Ectodermal cell (in vitro differentiated cells): ENCODE measurements around the gene PIK3R6. TPM values are rescaled to one million over a fixed set of nuclear protein-coding genes. Genes with fewer than 3 reads are reported as not detected.

ENCODE experiments used
- H3K27ac ChIP-seq: 2 replicates; pipeline ENCODE4 v1.7.0; 2013; ENCODE audit warnings: mild to moderate bottlenecking, low read depth, low read length; ENCODE audit not compliant: insufficient read depth, poor library complexity, severe bottlenecking
- H3K27me3 ChIP-seq: 2 replicates; pipeline ENCODE4 v1.7.0; 2013; ENCODE audit warnings: mild to moderate bottlenecking, low read length; ENCODE audit not compliant: insufficient read depth, control insufficient read depth, poor library complexity, severe bottlenecking
- H3K36me3 ChIP-seq: one replicate; pipeline ENCODE4 v1.7.0; 2013; ENCODE audit warnings: low read length; ENCODE audit not compliant: control insufficient read depth, insufficient read depth
- H3K4me1 ChIP-seq: one replicate; pipeline ENCODE4 v1.7.0; 2013; ENCODE audit warnings: low read length; ENCODE audit not compliant: control insufficient read depth, insufficient read depth
- H3K4me3 ChIP-seq: 2 replicates; pipeline ENCODE4 v1.7.0; 2013; ENCODE audit warnings: low read depth, low read length, control low read depth; ENCODE audit not compliant: insufficient read depth
- H3K9me3 ChIP-seq: 2 replicates; pipeline ENCODE4 v1.7.0; 2013; ENCODE audit warnings: mild to moderate bottlenecking, low read length, moderate library complexity; ENCODE audit not compliant: control insufficient read depth
- WGBS, 2 experiments: methylation state at CpG; one replicate each; pipeline ENCODE4 v1.1.7; 2013; ENCODE audit warnings: missing lambda C conversion rate in 2 of 2; 5-methylcytosine and 5-hydroxymethylcytosine counted together
- polyA plus RNA-seq, 4 experiments: library from polyadenylated mRNA; stranded (reverse); fragments of 50-300 nt; gene quantifications; one replicate each; pipeline ENCODE4 v1.2.3, GENCODE V29; 2013

The PIK3R6 gene, protein sequence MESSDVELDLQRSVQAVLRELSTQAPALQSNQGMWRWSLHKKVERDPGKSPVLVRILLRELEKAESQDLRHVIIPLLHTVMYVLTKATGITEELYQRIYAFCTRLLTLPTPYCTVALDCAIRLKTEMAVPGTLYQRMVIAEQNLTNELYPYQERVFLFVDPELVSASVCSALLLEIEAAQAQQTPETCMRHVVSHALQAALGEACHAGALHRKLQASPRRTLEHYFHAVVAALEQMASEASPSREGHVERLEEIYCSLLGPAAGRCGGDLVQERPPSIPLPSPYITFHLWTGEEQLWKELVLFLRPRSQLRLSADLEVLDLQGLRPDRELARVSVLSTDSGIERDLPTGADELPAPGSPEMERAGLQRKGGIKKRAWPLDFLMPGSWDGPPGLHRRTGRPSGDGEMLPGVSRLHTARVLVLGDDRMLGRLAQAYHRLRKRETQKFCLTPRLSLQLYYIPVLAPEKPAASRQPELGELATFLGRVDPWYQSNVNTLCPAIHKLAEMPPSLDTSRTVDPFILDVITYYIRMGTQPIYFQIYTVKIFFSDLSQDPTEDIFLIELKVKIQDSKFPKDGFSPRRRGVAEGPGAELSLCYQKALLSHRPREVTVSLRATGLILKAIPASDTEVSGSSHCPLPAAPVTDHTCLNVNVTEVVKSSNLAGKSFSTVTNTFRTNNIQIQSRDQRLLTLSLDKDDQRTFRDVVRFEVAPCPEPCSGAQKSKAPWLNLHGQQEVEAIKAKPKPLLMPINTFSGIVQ
- polyA plus RNA-seq (2013, experiment 1 of 4) = not detected
- 0.05 TPM for polyA plus RNA-seq (2013, experiment 2 of 4)
- polyA plus RNA-seq (2013, experiment 3 of 4) = not detected
- not detected for polyA plus RNA-seq (2013, experiment 4 of 4)

DNA sequence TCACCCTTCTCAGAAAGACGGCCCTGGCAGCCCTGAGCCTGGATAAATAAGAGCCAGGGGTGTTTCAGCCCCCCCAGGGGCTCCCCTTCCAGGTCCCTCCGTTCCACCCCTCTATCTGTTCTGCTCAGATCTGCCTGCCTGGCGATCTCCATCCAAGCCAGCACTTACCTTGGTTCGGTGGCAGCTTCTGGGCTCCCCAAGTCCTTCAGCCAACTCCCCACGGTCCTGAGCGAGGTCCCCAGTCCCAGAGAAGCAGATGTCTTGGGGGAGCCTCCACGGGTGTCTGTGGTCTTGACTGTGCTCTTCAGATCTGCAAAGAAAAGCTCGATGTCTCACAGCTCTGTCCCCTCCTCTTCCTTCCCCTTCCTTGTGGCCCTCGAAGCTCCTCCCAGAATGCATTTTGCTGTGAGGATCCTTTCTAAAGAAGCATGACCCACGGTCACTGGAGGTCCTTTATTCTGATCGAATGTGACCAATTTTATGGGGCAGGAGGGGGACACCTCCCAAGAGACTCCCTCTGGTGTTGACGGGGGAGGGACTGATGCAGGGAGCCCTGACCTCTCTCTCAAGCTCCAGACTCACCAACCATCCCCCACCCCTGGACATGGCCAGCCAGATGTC lies at the start of gene PIK3R6:
PIK3R6 (minus strand) TSS at position 314 of the 621 bp plus-strand sequence. CDS start 17,880 bp downstream, outside the sequence.
- 83% methylated on average over 12 of the region's 12 CpGs for WGBS, 2 experiments
- Histone ChIP-seq H3K4me3 (no peak within 1 kb of the TSS), H3K36me3 (no peaks in the 10 kb centered on the region), H3K4me1 (no peaks in the 10 kb centered on the region), H3K27ac (no peak within 1 kb of the TSS), H3K27me3 (no peaks in the 10 kb centered on the region), H3K9me3 (no peaks in the 10 kb centered on the region)

DNA sequence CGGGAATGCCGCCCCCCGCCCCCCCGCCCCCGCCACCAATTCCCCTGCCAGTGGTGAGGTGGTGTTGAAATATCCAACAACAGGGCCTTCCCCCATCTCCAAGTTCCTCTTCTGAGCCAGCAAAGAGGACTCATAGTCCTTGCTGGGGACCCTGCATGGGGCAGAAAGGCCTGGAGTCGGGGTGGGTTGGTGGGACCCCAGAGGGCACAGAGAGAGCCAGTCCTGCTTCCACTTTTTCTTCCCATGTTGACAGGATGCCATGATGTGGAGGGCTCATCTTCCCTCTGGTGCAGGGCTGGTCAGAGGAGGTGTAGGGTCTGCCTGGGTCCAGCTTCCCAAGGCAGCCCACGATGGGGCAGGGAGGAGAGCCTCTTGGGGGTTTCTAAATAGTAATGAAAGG lies 49.0 kb upstream of the PIK3R6 start:
- no peaks in the 10 kb centered on the region for H3K4me1 ChIP-seq
- WGBS, 2 experiments = 91 to 98% methylated on average over 2 to 7 of the region's 7 CpGs

DNA sequence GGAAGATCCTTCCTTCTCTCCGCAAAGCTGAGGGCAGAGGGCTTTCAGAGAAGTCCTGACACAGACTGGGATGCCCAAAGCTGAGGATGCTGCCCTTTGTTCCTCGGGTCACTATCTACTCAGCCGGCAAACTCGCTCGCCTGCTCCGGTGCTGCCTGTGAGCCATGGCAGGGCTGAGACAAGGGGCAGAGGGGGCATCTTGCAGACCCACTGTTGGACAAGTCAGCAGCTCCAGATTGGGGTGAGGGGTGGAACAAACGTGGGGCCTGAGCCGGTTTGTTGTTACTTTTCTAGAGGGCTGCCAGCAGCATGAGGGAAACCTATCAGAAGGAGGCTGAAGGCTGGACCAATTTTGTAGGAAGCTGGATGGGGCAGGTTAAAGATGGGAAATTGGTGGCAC lies 47.1 kb upstream of the PIK3R6 start:
- Histone ChIP-seq H3K27me3 (no peaks in the 10 kb centered on the region), H3K27ac (no peak overlapping the region), H3K36me3 (no peaks in the 10 kb centered on the region), H3K9me3 (no peaks in the 10 kb centered on the region), H3K4me1 (no peaks in the 10 kb centered on the region), H3K4me3 (no peak overlapping the region)
- 91 to 95% methylated on average over 8 of the region's 8 CpGs for WGBS, 2 experiments

More for the DNA sequence above, 49.0 kb upstream of the PIK3R6 start:
- no peaks in the 10 kb centered on the region for H3K27me3 ChIP-seq
- no peak overlapping the region for H3K4me3 ChIP-seq
- no peak overlapping the region for H3K27ac ChIP-seq
- no peaks in the 10 kb centered on the region for H3K36me3 ChIP-seq
- H3K9me3 ChIP-seq = no peaks in the 10 kb centered on the region

DNA sequence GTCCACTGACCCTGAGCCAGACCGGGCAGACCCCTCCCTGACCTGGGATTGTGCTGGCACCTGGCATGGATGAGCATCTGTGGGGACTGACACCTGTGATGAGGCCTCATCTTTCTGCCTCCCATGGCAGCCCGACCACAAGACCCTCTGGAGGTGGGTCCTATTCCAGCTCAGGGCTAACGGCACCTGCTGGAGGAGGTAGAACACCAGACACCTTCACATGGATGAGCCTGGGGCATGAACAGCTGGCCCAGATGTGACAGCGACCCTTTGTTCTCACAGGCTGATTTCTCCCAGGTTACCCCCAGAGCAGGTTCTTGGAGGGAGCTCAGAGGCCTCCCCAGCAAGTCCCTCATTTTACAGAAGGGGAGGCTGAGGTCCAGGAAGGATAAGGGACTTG lies 46.4 kb upstream of the PIK3R6 start:
- WGBS, 2 experiments = 86 to 93% methylated on average over 4 of the region's 4 CpGs
- Histone ChIP-seq H3K9me3 (no peaks in the 10 kb centered on the region), H3K36me3 (no peaks in the 10 kb centered on the region)

DNA sequence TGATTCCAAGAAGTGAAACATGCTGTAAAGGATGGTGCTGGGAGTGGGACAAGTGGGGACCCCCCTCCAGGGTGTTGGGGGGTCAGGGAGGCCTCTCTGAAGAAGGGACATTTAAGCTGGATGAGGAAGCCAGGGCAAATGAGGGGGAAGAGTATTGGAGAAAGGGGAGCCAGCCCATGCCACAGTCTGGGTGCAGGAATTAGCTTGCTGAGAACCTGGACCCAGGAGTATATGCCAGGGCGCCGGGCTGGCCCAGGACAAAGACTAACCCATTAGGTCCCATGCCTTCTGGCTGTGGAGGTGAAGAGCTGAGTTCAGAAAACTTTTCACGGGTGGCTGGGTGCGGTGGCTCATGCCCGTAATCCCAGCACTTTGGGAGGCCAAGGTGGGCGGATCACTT lies 45.6 kb upstream of the PIK3R6 start:
- Histone ChIP-seq H3K9me3 (no peaks in the 10 kb centered on the region), H3K36me3 (no peaks in the 10 kb centered on the region), H3K27ac (no peak overlapping the region), H3K27me3 (no peaks in the 10 kb centered on the region), H3K4me1 (no peaks in the 10 kb centered on the region), H3K4me3 (no peak overlapping the region)
- 92 to 94% methylated on average over 6 of the region's 6 CpGs for WGBS, 2 experiments

More for the DNA sequence above, 46.4 kb upstream of the PIK3R6 start:
- Histone ChIP-seq H3K27ac (no peak overlapping the region), H3K4me3 (no peak overlapping the region), H3K27me3 (no peaks in the 10 kb centered on the region), H3K4me1 (no peaks in the 10 kb centered on the region)

DNA sequence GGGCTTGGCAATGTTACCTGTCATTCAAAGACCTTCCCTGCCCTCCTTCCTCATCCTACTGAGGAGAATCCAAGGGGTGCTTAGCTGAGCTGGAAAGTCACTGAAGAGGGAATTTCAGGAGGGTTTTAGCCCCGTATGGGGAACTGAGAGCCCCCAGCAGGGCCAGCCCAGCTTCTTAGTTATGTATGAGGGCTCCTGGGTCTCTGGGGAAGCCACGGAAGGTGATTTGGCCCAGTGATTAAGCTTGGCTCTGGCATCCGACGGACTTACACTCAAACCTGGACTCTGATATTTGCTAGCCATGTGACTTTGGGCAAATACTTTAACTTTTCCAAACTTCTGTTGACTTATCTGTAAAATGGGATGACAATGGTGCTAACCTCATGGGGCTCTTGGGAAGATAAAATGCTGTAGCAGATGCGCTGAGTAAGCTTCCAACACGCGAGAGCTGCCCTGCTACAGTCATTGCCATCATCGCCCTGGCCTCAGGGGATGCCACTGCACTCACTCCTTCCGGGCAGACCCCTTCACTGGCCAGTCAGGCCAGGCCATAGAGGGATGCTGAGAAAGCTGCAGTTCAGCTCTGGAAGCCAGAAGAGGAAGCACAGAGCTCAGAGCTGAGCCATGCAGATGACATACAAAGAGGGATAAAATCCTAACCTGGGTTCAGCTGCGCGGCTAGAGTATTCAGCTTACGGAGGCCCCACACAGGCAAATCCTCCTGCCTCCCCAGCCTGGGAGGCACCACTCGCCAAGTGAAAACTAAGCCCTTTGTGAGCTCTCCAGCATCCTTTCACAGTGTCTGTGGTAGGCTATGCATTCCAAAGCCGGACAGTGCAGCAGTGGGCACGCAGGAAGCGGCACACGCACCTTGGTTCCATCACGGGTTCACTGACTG lies 44.9 kb upstream of the PIK3R6 start:
- Histone ChIP-seq H3K36me3 (no peaks in the 10 kb centered on the region), H3K4me3 (no peak overlapping the region), H3K4me1 (no peaks in the 10 kb centered on the region), H3K9me3 (no peaks in the 10 kb centered on the region), H3K27me3 (no peaks in the 10 kb centered on the region), H3K27ac (no peak overlapping the region)
- 88 to 89% methylated on average over 18 of the region's 18 CpGs for WGBS, 2 experiments

DNA sequence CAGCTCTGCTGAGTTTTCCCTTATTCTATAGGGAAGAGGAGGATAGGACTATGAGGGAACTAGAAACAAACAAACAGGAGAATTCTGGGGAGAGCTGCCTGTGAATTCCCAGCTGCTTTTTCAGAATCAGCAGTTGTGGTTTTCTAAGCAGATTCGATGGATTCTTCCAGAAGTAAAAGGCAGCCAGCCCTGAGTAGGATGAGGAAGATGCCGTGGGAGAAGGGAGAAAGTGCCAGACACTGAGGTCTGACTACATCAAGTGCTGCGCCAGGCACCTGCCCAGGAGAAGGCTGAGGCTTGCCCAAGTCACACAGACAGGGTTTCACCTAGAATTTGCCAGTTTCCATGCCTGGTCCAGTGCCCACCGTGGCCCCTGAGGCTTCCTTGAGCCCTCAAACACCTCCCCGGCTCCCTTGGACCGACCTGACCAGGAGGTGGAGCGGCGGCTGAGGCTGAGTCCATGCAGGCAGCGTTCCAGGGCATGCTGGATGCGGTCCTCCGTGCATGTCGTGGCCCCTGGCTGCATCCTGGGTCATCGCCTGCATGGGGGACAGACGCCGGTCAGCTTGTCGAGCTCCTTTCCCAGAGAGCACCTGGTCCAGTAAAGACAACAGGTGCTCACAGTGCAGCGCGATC lies 43.6 kb upstream of the PIK3R6 start:
- no peaks in the 10 kb centered on the region for H3K27me3 ChIP-seq
- no peaks in the 10 kb centered on the region for H3K9me3 ChIP-seq
- H3K4me1 ChIP-seq = no peaks in the 10 kb centered on the region
- H3K36me3 ChIP-seq = no peaks in the 10 kb centered on the region
- H3K27ac ChIP-seq = no peak overlapping the region
- WGBS, 2 experiments = 93 to 94% methylated on average over 18 of the region's 18 CpGs
- H3K4me3 ChIP-seq = no peak overlapping the region

DNA sequence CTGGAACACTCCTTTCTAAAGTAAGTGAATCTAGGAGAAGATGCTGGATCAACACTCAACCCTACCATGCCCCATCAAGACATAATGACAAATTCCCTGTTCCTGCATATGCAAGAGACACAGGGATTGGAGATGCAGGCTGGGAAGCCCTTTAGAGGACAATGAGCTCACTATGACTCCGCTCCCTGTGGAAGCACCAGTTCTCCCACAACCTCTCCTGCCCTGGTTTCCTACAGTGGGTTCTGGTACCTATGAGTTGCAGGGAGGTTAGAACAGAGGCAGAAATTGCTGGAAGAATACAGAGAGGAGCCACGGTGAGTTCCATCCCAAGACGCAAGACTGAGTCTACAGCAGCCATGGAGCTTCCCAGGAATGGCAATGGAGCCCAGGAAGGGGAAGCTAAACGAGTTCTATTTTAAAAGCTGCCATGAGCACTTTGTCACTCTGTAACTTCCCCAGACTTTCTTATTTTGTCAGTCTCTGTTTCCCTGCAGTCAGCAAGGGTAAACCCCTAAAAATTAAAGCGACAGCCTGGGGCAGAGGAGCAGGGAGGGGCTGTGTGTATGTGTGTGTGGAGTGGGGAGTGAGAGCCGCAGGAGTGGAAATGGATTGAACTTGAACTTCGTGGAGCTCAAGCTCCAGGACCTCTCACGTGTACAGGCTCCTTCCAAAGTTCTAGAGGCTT lies 42.3 kb upstream of the PIK3R6 start:
- no peak overlapping the region for H3K27ac ChIP-seq
- H3K9me3 ChIP-seq = no peaks in the 10 kb centered on the region
- H3K36me3 ChIP-seq = no peaks in the 10 kb centered on the region
- H3K27me3 ChIP-seq = no peaks in the 10 kb centered on the region
- 89 to 92% methylated on average over 8 of the region's 8 CpGs for WGBS, 2 experiments
- H3K4me3 ChIP-seq = no peak overlapping the region
- no peaks in the 10 kb centered on the region for H3K4me1 ChIP-seq

DNA sequence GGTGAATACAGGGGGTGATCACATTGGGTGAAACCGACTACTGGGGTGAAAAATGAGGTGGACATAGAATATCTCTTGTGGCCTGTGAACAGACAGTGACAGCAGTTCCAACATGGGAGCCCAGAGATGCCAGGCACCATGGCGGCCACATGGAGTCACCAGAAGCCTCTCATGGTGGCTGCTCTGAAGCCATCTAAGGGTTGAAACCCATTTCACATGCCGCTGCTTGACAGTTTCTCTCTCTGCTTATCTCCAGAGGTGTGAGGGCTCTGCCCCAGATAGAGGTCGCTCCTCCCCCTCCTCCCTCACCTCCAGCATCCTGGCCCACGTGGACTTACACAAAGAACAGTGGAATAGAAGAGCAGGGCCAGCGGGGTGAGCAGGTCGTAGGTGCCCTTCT lies 37.9 kb upstream of the PIK3R6 start:
- no peak overlapping the region for H3K27ac ChIP-seq

More for the DNA sequence above, 37.9 kb upstream of the PIK3R6 start:
- H3K4me3 ChIP-seq = no peak overlapping the region
- no peaks in the 10 kb centered on the region for H3K36me3 ChIP-seq
- no peaks in the 10 kb centered on the region for H3K27me3 ChIP-seq
- 85 to 89% methylated on average over 7 of the region's 7 CpGs for WGBS, 2 experiments
- H3K9me3 ChIP-seq = no peaks in the 10 kb centered on the region
- H3K4me1 ChIP-seq = no peaks in the 10 kb centered on the region
